ENCODE measurements around the gene WEE1. TPM values are rescaled to one million over a fixed set of nuclear protein-coding genes. Genes with fewer than 3 reads are reported as not detected.
"Not testable (repeated sequence)": the region's sequence is repeated elsewhere in the genome, so short reads cannot be mapped to it uniquely, and the experiment has no call there.

WEE1 gene
- 10 to 100 TPM; 25.8 to 54.7 (median 36.4) TPM for polyA plus RNA-seq (ENCODE audit: insufficient read length in 10 of 10)
- long read RNA-seq, donor 1, transcript WEE1-202 (11 exons, 2,799 nt): major isoform, 8 of 8 reads
- long read RNA-seq, donor 1, partial matches to known transcripts: 0 of 8 reads
- long read RNA-seq, donor 1, other reads (novel, unspliced or antisense): 0 of 8 reads
- long read RNA-seq, donor 2, partial matches to known transcripts: 0 of 4 reads
- long read RNA-seq, donor 2, other reads (novel, unspliced or antisense): 0 of 4 reads
- long read RNA-seq, donor 3: 0 reads
- long read RNA-seq, donor 4, partial matches to known transcripts: 0 of 4 reads
- long read RNA-seq, donor 4, other reads (novel, unspliced or antisense): 0 of 4 reads
- long read RNA-seq, donor 5, partial matches to known transcripts: 0 of 5 reads
- long read RNA-seq, donor 5, other reads (novel, unspliced or antisense): 0 of 5 reads
- long read RNA-seq, donor 6, partial matches to known transcripts: 0 of 4 reads
- long read RNA-seq, donor 6, other reads (novel, unspliced or antisense): 0 of 4 reads
- long read RNA-seq, donor 7, transcript WEE1-202 (11 exons, 2,799 nt): major isoform, 8 of 9 reads
- long read RNA-seq, donor 7, partial matches to known transcripts: 0 of 9 reads
- long read RNA-seq, donor 7, other reads (novel, unspliced or antisense): 0 of 9 reads
- long read RNA-seq, donor 8, partial matches to known transcripts: 0 of 4 reads
- long read RNA-seq, donor 8, other reads (novel, unspliced or antisense): 0 of 4 reads
- long read RNA-seq, donor 9, partial matches to known transcripts: 0 of 2 reads
- long read RNA-seq, donor 9, other reads (novel, unspliced or antisense): 0 of 2 reads

GRCh38 chr11:9573052-9573774, at the start of gene WEE1:
Gene WEE1, plus strand, starts transcription at chr11:9573670. Its CDS starts 264 bp downstream, at chr11:9573934.
- DNase-seq: peak; percentile 97 to 99 (median 99)

- no peak for DNase-seq
Observed at GRCh38 chr11:9524001-9524400, 49.5 kb upstream of the WEE1 start.

- DNase-seq: no peak
Observed at GRCh38 chr11:9525116-9525515, 48.4 kb upstream of the WEE1 start.

- peak; percentile 81 to 87 (median 84) for DNase-seq
Observed at GRCh38 chr11:9527481-9528135, 45.9 kb upstream of the WEE1 start.

- no peak for DNase-seq
Observed at GRCh38 chr11:9528136-9528501, 45.4 kb upstream of the WEE1 start.

GRCh38 chr11:9528573-9529333, 44.7 kb upstream of the WEE1 start:
- no peak for DNase-seq

GRCh38 chr11:9529334-9529650, 44.2 kb upstream of the WEE1 start:
- peak in 1 of 3 donors; percentile 46 for DNase-seq

- no peak for DNase-seq
Observed at GRCh38 chr11:9530020-9530621, 43.3 kb upstream of the WEE1 start.

GRCh38 chr11:9530901-9531625, 42.4 kb upstream of the WEE1 start:
- DNase-seq: no peak

- no peak for DNase-seq
Observed at GRCh38 chr11:9533058-9533457, 40.4 kb upstream of the WEE1 start.

GRCh38 chr11:9533736-9534473, 39.6 kb upstream of the WEE1 start:
- DNase-seq: no peak

GRCh38 chr11:9535189-9535781, 38.2 kb upstream of the WEE1 start:
- DNase-seq: peak; percentile 23 to 56 (median 49)

GRCh38 chr11:9538548-9538947, 34.9 kb upstream of the WEE1 start:
- no peak for DNase-seq

- not testable (repeated sequence) for DNase-seq
Observed at GRCh38 chr11:9549216-9549615, 24.3 kb upstream of the WEE1 start.

GRCh38 chr11:9550191-9550628, 23.3 kb upstream of the WEE1 start:
- DNase-seq: no peak

- no peak for DNase-seq
Observed at GRCh38 chr11:9561279-9561982, 12.0 kb upstream of the WEE1 start.

- no peak for DNase-seq
Observed at GRCh38 chr11:9562716-9563115, 10.8 kb upstream of the WEE1 start.

GRCh38 chr11:9563196-9563730, 10.2 kb upstream of the WEE1 start:
- DNase-seq: peak in 1 of 3 donors; percentile 15
